ENCODE results near the gene ACTC1.

GRCh38 chr15:34818526-34818925 lies 23.2 kb upstream of the ACTC1 start:
- TF ChIP-seq SUZ12 (IDR thresholded peaks at IDR 0.05) (no peak), ELF4 (IDR thresholded peaks at IDR 0.05) (no peak), FOXA1 (IDR thresholded peaks at IDR 0.05) (no peak), TARDBP (IDR thresholded peaks at IDR 0.05) (no peak), FOXM1 (IDR thresholded peaks at IDR 0.05; ENCODE audit: borderline replicate concordance) (no peak), SP1 (IDR thresholded peaks at IDR 0.05) (no peak), ARNT (IDR thresholded peaks at IDR 0.05) (no peak), CTBP1 (IDR thresholded peaks at IDR 0.05; ENCODE audit: borderline replicate concordance) (no peak), BHLHE40 (IDR thresholded peaks at IDR 0.05; ENCODE audit: borderline replicate concordance) (no peak), NFRKB (IDR thresholded peaks at IDR 0.05) (no peak)
